ENCODE results near the gene LTB4R2.
A peak's percentile ranks its signal among the peaks of the same experiment; 100 is the strongest.
"Not testable (repeated sequence)": the region's sequence is repeated elsewhere in the genome, so short reads cannot be mapped to it uniquely, and the experiment has no call there.

Gene LTB4R2

DNA sequence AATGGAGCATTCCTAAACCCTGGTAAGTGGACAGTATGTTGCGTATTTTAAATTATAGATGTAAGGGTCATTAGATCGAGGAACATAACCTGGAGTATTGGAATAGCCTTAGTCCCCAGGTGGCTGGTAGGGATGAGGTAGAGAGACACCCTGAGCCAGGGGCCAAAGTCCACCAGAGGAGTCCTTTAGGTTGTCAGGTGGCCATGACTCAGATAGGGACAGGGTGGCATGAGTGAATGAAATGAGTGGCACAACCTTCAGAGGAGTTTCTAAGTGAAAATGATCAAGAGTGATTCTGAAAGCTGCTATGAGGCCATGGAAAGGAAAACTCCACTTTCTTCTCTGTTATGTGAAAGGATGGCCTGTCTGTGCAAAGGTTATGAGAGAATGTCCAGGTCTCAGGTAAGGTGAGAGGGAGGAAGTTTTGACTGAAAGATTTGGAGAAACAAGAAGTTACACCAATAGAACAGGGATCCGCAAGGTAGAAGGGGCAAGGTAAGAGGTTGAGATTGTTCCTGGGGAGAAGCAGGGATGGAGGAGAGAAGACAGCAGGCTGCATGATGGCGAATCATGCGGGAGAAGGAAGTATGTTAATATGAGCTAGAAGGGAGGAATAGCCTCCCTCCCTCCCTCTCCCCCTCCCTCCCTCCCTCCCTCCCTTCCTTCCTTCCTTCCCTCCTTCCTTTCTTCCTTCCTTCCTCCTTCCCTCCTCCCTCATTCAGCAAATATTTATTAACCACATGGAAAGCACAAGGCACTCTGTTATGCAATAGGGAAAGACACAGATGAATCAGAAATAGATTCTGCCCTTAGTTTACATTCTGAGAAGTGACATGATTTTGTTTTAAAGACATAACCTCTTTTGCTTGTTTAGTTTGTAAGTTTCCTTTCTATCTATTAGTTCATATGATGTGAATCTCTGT lies 43.9 kb downstream of the LTB4R2 start:
- H3K36me3 ChIP-seq (ENCODE audit: low read depth), result no peaks in the 10 kb centered on the region
- TF ChIP-seq, protein P1, sequence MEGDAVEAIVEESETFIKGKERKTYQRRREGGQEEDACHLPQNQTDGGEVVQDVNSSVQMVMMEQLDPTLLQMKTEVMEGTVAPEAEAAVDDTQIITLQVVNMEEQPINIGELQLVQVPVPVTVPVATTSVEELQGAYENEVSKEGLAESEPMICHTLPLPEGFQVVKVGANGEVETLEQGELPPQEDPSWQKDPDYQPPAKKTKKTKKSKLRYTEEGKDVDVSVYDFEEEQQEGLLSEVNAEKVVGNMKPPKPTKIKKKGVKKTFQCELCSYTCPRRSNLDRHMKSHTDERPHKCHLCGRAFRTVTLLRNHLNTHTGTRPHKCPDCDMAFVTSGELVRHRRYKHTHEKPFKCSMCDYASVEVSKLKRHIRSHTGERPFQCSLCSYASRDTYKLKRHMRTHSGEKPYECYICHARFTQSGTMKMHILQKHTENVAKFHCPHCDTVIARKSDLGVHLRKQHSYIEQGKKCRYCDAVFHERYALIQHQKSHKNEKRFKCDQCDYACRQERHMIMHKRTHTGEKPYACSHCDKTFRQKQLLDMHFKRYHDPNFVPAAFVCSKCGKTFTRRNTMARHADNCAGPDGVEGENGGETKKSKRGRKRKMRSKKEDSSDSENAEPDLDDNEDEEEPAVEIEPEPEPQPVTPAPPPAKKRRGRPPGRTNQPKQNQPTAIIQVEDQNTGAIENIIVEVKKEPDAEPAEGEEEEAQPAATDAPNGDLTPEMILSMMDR (IDR thresholded peaks at IDR 0.05; ENCODE audit: poor library complexity, severe bottlenecking), result no peak
- no peaks in the 10 kb centered on the region for H3K9me3 ChIP-seq (ENCODE audit: severe bottlenecking)
- ATAC-seq (ENCODE audit: low read depth) (peak; percentile 35; the same call in 2 of the 3 replicates), DNase-seq (ENCODE audit: low spot score) (no peak)
- peak overlapping the region; percentile 10 for H3K27ac ChIP-seq (ENCODE audit: poor library complexity, severe bottlenecking)
- H3K4me3 ChIP-seq (ENCODE audit: severe bottlenecking), result no peak overlapping the region
- no peaks in the 10 kb centered on the region for H3K27me3 ChIP-seq (ENCODE audit: insufficient read depth, poor library complexity, severe bottlenecking)
- H3K4me1 ChIP-seq (ENCODE audit: insufficient read depth, poor library complexity, severe bottlenecking), result peaks cover 7% of the 10 kb centered on the region

DNA sequence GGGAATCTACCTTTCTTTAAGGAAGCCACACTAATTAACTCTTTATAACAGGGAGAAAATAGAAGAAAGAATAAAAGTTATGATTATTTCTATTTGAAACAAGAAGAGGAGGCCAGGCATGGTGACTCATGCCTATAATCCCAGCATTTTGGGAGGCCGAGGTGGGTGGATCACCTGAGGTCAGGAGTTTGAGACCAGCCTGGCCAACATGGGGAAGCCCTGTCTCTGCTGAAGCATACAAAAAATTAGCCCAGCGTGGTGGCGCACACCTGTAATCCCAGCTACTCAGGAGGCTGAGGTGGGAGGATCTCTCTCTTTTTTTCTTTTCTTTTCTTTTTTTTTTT lies 44.5 kb downstream of the LTB4R2 start:
- peak overlapping the region; percentile 10 for H3K27ac ChIP-seq (ENCODE audit: poor library complexity, severe bottlenecking)
- H3K36me3 ChIP-seq (ENCODE audit: low read depth); DNase-seq (ENCODE audit: low spot score); H3K4me1 ChIP-seq (ENCODE audit: insufficient read depth, poor library complexity, severe bottlenecking); H3K4me3 ChIP-seq (ENCODE audit: severe bottlenecking); H3K9me3 ChIP-seq (ENCODE audit: severe bottlenecking); H3K27me3 ChIP-seq (ENCODE audit: insufficient read depth, poor library complexity, severe bottlenecking); ATAC-seq (ENCODE audit: low read depth): not testable (repeated sequence)

GRCh38 chr14:24355009-24355408 lies 45.1 kb downstream of the LTB4R2 start:
- no peaks in the 10 kb centered on the region for H3K27me3 ChIP-seq (ENCODE audit: insufficient read depth, poor library complexity, severe bottlenecking)
- DNase-seq (ENCODE audit: low spot score), result no peak
- peak; percentile 17; the same call in 1 of the 3 replicates for ATAC-seq (ENCODE audit: low read depth)
- H3K4me1 ChIP-seq (ENCODE audit: insufficient read depth, poor library complexity, severe bottlenecking), result peaks cover 7% of the 10 kb centered on the region
- H3K9me3 ChIP-seq (ENCODE audit: severe bottlenecking), result no peaks in the 10 kb centered on the region
- H3K36me3 ChIP-seq (ENCODE audit: low read depth), result no peaks in the 10 kb centered on the region
- H3K4me3 ChIP-seq (ENCODE audit: severe bottlenecking), result no peak overlapping the region
- H3K27ac ChIP-seq (ENCODE audit: poor library complexity, severe bottlenecking), result no peak overlapping the region
- TF ChIP-seq, protein P1 (IDR thresholded peaks at IDR 0.05; ENCODE audit: poor library complexity, severe bottlenecking), result no peak

- TF ChIP-seq, protein P1 (IDR thresholded peaks at IDR 0.05; ENCODE audit: poor library complexity, severe bottlenecking), result no peak
- no peak for ATAC-seq (ENCODE audit: low read depth)
- Histone ChIP-seq H3K36me3 (ENCODE audit: low read depth) (no peaks in the 10 kb centered on the region), H3K4me3 (ENCODE audit: severe bottlenecking) (no peak overlapping the region), H3K27ac (ENCODE audit: poor library complexity, severe bottlenecking) (no peak overlapping the region), H3K9me3 (ENCODE audit: severe bottlenecking) (no peaks in the 10 kb centered on the region), H3K27me3 (ENCODE audit: insufficient read depth, poor library complexity, severe bottlenecking) (no peaks in the 10 kb centered on the region), H3K4me1 (ENCODE audit: insufficient read depth, poor library complexity, severe bottlenecking) (peaks cover 7% of the 10 kb centered on the region)
- no peak for DNase-seq (ENCODE audit: low spot score)
Measured at GRCh38 chr14:24356208-24356607, 46.3 kb downstream of the LTB4R2 start.

DNA sequence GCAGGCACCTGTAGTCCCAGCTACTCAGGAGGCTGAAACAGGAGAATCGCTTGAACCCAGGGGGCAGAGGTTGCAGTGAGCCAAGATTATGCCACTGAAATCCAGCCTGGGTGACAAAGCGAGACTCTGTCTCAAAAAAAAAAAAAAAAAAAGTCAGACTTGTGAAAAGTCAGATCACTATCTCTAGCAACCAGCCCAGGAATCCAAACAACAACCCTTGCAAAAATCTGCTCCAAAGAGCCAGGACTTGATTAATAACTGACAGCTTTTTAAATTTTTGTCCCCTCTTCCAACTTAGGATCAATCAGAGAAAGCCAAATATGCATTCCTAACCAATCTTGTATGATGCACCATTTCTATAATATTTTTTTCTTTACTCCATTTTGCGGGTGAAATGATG lies 50.3 kb downstream of the LTB4R2 start:
- no peak overlapping the region for H3K4me3 ChIP-seq (ENCODE audit: severe bottlenecking)
- no peaks in the 10 kb centered on the region for H3K36me3 ChIP-seq (ENCODE audit: low read depth)
- H3K4me1 ChIP-seq (ENCODE audit: insufficient read depth, poor library complexity, severe bottlenecking), result no peaks in the 10 kb centered on the region
- H3K27me3 ChIP-seq (ENCODE audit: insufficient read depth, poor library complexity, severe bottlenecking), result no peaks in the 10 kb centered on the region
- H3K9me3 ChIP-seq (ENCODE audit: severe bottlenecking), result no peaks in the 10 kb centered on the region
- no peak overlapping the region for H3K27ac ChIP-seq (ENCODE audit: poor library complexity, severe bottlenecking)
- TF ChIP-seq, protein P1 (IDR thresholded peaks at IDR 0.05; ENCODE audit: poor library complexity, severe bottlenecking), result no peak
- DNase-seq (ENCODE audit: low spot score) (no peak), ATAC-seq (ENCODE audit: low read depth) (no peak)

Data from RWPE2 (cell line).